ENCODE data around the gene ABCB8.

Gene ABCB8

DNA sequence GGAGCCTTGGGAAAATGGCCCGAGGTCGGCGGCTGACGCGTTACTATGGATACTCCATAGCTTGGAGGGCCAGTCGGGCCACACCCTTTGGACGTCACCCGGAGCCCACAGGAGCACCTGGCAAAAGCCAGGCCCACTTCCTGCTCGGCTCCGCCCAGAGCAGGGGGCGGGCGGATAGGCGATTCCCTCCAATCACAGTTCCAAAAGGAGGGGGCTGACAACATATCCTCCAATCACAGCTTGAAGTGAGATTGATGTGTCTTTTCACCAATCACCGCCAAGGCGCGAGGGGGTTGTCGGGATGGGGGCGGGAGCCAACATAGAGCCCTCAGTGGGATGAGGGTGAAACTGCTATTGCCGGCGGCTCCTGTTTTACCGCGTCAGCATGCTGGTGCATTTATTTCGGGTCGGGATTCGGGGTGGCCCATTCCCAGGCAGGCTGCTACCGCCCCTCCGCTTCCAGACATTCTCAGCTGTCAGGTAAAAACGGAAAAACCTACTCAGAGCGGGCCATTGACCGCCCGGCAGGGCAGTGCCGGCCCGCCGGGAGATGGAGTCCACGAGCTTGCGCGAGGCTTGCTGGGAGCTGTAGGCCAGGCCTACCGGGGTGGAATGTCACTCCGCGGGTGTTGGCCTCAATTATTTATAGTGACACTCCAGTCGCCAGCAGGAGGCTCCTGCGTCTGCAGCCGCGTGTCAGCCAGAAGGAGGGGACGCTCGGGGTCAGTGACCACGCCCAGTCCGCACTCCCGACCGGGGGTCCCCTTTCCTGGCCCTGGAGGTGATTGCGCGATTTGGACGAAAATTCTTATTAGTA, at the start of gene ABCB8:
Gene ABCB8, plus strand, starts transcription at position 320 of the 817 bp plus-strand sequence. Its CDS starts 66 bp downstream, at position 386.
- H3K27ac ChIP-seq, result peak within 1 kb of the TSS; percentile 84
- DNase-seq (ENCODE audit: low spot score), result peak; percentile 100
- ChIA-PET CTCF (interaction anchor here (0.6 to 1.2 kb wide), 3 partner anchors 19 to 82 kb away, joined by 3 to 4 read pairs (median 3); no protein-coding TSS in a partner anchor), POLR2A (ENCODE audit: low non-redundant PET) (interaction anchor here (0.5 to 0.7 kb wide), 3 partner anchors 14 to 1346 kb away, joined by 3 to 5 read pairs (median 3); no protein-coding TSS in a partner anchor)
- TF ChIP-seq CTCF (conservative IDR thresholded peaks at IDR 0.05; ENCODE audit: low read depth), result peak; percentile 62

DNA sequence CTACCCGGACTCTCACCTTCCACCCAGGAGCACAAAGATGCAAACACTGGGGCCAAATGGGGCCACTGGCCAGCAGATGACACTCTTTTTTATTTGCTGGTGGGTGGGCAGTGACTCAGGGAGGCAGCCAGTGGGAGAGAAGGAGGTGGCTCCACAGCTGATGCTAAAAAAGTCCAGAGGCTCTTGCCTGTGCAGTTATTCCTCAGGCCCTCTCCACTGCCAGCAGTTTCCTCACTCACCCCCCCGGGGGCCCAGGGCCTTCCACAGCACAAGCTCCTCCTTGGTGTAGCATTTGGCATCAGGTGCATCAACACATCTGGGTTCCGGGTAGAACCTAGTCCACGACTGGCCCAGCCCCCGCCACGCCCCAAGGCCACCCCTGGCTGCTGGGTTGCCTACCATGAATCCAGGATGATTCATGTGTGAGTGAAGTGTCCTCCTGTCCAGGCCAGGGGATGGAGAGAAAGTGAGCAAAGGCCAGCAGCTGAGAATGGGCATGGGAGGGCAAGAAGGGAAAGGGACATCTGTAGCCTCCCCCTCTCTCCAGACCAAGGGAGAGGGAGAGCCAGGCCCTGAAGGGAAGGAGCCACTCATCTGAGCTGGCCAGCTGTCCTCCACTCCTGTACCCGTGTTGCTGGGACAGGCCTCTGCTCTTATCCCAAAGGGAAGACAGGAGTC, 48.4 kb upstream of the ABCB8 start:
- CTCF ChIA-PET, result interaction anchor here (0.6 to 1.0 kb wide), 2 partner anchors 82 to 105 kb away, joined by 3 to 4 read pairs; no protein-coding TSS in a partner anchor
- POLR2A ChIA-PET (ENCODE audit: low non-redundant PET), result no interaction called here
- TF ChIP-seq CTCF (conservative IDR thresholded peaks at IDR 0.05; ENCODE audit: low read depth), result no peak

GRCh38 chr7:150980663-150981062, 47.6 kb upstream of the ABCB8 start:
- no peak for TF ChIP-seq CTCF (conservative IDR thresholded peaks at IDR 0.05; ENCODE audit: low read depth)
- no peak overlapping the region for H3K27ac ChIP-seq
- POLR2A ChIA-PET (ENCODE audit: low non-redundant PET), result no interaction called here
- no peak for DNase-seq (ENCODE audit: low spot score)
- CTCF ChIA-PET, result interaction anchor here (0.5 to 0.7 kb wide), 2 partner anchors 18 to 82 kb away, joined by 4 read pairs; no protein-coding TSS in a partner anchor

More for the DNA sequence above, 48.4 kb upstream of the ABCB8 start:
- H3K27ac ChIP-seq, result no peak overlapping the region
- DNase-seq (ENCODE audit: low spot score), result no peak

DNA sequence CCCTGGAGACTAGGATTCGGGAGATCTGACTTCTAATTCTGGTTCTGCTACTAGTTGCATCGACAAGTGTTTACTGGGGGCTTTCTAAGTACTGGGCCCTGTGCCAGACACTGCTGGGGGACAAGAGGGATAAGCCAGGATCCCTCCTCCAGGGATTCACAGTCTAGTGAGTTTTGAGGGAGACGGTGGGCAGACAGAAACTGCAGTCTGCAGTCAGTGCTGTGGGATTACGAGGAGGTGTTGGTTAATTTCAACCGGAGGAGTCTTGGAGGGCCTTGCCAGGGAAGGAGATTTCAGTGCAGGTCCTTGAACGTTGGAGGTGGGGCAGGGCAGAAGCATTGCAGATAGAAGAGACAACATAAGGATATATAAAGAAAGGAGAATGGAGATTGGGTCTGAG, 46.6 kb upstream of the ABCB8 start:
- ChIA-PET POLR2A (ENCODE audit: low non-redundant PET) (no interaction called here), CTCF (no interaction called here)
- TF ChIP-seq CTCF (conservative IDR thresholded peaks at IDR 0.05; ENCODE audit: low read depth), result no peak
- no peak for DNase-seq (ENCODE audit: low spot score)
- H3K27ac ChIP-seq, result no peak overlapping the region

DNA sequence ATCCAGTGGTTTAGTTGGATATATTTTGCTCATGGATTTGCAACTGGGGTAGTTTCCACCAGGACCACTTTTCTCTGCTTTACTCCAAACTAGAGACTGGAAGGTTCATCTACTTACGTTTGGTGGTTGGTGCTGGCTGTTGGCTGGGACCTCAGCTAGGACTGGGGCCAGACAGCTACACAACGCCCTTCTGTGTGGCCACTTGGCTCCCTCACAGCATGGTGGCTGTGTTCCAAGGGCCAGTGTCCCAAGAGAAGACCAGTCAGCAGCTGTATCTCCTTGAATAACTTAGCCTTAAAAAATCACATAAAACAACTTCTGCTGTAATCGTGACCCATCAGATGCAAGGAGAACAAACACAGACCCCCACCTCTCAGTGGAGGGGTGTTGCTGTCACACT, 45.9 kb upstream of the ABCB8 start:
- ChIA-PET POLR2A (ENCODE audit: low non-redundant PET) (no interaction called here), CTCF (no interaction called here)
- no peak overlapping the region for H3K27ac ChIP-seq
- TF ChIP-seq CTCF (conservative IDR thresholded peaks at IDR 0.05; ENCODE audit: low read depth), result no peak
- DNase-seq (ENCODE audit: low spot score), result no peak

DNA sequence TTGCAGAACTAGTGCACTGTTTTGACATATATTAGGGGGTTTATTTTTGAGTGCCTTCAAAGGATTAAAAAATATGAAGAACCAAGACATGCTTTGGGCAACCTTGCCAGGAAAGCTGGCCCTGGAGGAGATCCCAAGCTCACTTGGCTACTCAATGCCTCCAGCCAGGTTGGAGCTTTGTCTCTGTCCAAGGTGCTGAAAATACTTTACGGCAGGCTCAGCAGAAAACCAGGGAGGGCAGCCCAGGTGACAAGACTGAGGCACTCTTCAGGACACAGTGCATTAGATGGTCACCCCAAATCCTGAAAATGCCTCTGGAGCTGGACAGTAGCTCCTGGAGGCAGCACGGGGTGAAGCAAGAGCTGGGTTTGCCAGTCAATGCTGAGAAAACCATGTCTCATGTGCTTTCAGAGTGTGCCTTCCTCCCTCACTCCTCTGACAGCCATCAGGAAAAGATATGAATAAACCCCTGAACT, 44.3 kb upstream of the ABCB8 start:
- no peak for TF ChIP-seq CTCF (conservative IDR thresholded peaks at IDR 0.05; ENCODE audit: low read depth)
- H3K27ac ChIP-seq, result no peak overlapping the region
- DNase-seq (ENCODE audit: low spot score), result peak; percentile 34
- CTCF ChIA-PET, result interaction anchor here (0.5 to 0.6 kb wide), 2 partner anchors 86 to 136 kb away, joined by 3 to 5 read pairs; no protein-coding TSS in a partner anchor
- POLR2A ChIA-PET (ENCODE audit: low non-redundant PET), result no interaction called here
